GM19328 (cell line): ENCODE results near the gene ECHDC3.

Experiments
- ATAC-seq: cut with Tn5 transposase; IDR thresholded peaks from one replicate; pipeline ENCODE4 v1.9.1; 2021; ENCODE audit warnings: mild to moderate bottlenecking, moderate library complexity; ENCODE audit not compliant: unreplicated experiment

The ECHDC3 gene

DNA sequence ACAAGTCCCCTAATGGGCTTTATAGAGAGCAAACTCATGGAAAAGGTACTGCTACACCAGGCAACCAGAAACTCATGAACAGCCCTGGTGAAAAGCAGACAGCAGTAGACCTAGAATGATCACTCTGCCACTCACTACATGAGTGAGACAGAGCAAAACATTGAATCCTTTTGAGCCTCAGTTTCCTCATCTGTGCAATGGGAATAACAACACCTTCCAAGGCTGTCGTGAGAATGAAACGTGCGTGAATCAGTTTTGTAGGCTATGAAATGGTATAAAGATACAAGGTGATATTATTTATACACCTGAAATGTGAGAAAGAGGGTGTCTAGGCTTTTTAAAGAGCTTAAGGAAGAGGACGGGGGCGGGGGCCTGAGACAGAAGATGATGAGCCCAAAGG is 66.6 kb downstream of the ECHDC3 start:
- no peak for ATAC-seq

- ATAC-seq: no peak
Measured at GRCh38 chr10:11810313-11810766, 68.2 kb downstream of the ECHDC3 start.

GRCh38 chr10:11810973-11811372 is 68.8 kb downstream of the ECHDC3 start:
- ATAC-seq: no peak

DNA sequence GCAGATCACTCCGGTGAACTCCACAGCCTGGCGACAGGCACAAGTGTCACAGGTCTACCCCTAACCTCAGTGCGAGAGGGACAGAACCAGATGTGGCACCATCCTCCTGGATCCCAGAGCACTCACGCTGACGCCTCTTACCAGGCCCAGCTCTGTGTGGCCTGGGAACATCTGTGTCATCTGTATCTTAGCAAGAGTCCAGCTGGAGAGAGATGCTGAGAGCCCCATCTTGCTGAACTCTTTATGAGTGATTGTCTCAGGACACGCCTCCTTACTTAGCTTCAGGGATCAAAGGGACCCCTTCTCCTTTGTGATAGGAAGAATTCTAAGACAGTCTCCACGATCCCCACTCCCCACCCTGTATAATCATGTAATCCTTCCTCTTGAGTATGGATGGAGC is 71.0 kb downstream of the ECHDC3 start:
- no peak for ATAC-seq
